Brain pericyte (primary cell): ENCODE measurements around the gene GRK4.
A peak's percentile ranks its signal among the peaks of the same experiment; 100 is the strongest.

Source experiments
- DNase-seq: peaks from one replicate; pipeline ENCODE4 v3.0.0-alpha.2; 2012; ENCODE audit warnings: low read depth, low spot score

The GRK4 gene

GRCh38 chr4:3070709-3071500 lies 107.5 kb downstream of the GRK4 start:
- no peak for DNase-seq

GRCh38 chr4:3071811-3072210 lies 108.4 kb downstream of the GRK4 start:
- DNase-seq = no peak

- no peak for DNase-seq
Observed at GRCh38 chr4:3073158-3074077, 110.0 kb downstream of the GRK4 start.

DNA sequence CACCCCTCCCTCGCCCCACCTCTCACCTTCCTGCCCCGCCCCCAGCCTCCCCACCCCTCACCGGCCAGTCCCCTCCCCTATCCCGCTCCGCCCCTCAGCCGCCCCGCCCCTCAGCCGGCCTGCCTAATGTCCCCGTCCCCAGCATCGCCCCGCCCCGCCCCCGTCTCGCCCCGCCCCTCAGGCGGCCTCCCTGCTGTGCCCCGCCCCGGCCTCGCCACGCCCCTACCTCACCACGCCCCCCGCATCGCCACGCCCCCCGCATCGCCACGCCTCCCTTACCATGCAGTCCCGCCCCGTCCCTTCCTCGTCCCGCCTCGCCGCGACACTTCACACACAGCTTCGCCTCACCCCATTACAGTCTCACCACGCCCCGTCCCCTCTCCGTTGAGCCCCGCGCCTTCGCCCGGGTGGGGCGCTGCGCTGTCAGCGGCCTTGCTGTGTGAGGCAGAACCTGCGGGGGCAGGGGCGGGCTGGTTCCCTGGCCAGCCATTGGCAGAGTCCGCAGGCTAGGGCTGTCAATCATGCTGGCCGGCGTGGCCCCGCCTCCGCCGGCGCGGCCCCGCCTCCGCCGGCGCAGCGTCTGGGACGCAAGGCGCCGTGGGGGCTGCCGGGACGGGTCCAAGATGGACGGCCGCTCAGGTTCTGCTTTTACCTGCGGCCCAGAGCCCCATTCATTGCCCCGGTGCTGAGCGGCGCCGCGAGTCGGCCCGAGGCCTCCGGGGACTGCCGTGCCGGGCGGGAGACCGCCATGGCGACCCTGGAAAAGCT lies 110.9 kb downstream of the GRK4 start, which contains the start of the genes HTT and HTT-AS:
Gene HTT (plus strand): TSS at position 604 of the 768 bp plus-strand sequence. CDS start 145 bp downstream, at position 749.
Gene HTT-AS (minus strand): TSS at position 461 of the 768 bp plus-strand sequence.
- DNase-seq = peak; percentile 91

GRCh38 chr4:3074846-3075651 lies 111.7 kb downstream of the GRK4 start:
- DNase-seq = peak; percentile 15

- DNase-seq = no peak
Observed at GRCh38 chr4:3075652-3075981, 112.2 kb downstream of the GRK4 start.

DNA sequence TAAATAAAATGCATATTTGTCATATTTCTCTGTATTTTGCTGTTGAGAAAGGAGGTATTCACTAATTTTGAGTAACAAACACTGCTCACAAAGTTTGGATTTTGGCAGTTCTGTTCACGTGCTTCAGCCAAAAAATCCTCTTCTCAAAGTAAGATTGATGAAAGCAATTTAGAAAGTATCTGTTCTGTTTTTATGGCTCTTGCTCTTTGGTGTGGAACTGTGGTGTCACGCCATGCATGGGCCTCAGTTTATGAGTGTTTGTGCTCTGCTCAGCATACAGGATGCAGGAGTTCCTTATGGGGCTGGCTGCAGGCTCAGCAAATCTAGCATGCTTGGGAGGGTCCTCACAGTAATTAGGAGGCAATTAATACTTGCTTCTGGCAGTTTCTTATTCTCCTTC lies 114.4 kb downstream of the GRK4 start:
- DNase-seq = no peak

DNA sequence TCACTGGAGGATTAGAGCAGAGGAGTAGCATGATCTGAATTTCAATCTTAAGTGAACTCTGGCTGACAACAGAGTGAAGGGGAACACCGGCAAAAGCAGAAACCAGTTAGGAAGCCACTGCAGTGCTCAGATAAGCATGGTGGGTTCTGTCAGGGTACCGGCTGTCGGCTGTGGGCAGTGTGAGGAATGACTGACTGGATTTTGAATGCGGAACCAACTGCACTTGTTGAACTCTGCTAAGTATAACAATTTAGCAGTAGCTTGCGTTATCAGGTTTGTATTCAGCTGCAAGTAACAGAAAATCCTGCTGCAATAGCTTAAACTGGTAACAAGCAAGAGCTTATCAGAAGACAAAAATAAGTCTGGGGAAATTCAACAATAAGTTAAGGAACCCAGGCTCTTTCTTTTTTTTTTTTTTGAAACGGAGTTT lies 116.3 kb downstream of the GRK4 start:
- DNase-seq = no peak

DNA sequence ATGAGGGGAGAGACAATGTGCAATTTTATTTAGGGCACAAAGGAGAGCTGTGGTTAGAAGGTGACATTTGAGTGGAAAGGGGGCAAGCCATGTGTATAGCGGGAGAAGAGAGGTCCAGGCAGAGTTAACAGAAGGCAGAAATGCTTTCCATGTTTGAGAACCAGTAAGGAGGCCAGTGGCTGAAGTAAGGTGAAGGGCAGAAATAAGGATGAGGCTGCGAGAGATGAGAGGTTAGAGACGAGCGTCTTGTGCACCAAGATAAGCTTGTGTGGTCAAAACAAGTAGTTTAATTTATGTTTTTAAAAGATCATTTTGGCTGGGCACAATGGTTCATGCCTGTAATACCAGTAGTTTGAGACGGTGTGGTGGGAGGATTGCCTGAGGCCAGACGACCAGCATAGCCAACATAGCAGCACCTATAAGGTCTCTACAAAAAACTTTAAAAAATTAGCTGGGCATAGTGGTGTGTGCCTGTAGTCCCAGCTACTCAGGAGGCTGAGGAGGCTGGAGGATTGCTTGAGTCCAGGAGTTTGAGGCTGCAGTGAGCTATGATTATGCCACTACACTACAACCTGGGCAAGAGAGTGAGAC lies 119.6 kb downstream of the GRK4 start:
- no peak for DNase-seq

DNA sequence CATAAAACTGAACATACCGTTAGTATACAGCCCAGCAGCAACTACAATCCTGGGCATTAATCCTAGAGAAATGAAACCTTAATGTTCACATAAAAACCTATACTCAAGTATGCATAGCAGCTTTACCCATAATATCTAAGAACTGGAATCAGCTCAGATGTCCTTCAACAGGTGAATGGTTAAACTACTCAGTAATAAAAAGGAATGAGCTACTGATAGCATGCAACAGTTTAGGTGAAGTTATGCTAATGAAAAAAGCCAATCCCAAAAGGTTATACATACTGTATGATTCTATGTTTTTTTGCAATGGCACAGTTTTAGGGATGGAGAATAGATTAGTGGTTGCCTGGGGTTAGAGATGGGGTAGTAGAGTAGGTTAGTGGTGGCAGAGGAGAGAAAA lies 120.4 kb downstream of the GRK4 start:
- DNase-seq = no peak

DNA sequence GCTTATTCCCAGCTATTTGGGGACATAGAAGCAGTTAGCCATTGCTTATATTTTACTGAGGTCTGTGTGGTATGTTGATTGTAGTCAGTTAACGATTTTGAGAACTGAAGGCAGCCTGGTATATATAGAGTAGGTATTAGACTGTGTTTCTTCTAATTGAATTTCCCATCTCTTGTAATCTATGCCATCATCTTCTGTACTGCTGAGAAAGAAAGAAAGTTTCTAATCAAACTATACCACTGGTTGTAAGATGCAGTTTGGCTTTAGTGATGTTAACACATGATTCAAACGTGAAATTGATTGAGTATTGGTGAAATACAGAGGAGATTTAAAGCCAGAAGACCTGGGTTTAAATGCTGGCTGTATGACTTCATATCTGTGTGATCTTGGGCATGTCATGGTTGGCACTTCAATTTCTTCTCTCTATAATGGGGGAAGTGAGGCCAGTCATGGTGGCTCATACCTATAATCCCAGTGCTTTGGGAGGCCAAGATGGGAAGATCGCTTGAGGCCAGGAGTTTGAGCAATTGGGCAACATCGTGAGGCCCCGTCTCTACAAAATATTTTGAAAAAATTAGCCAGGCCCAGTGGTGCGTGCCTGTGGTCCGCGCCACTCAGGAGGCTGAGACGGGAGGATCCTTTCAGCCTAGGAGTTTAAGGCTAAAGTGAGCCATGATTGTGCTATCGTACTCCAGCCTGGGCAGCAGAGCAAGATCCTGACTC lies 122.7 kb downstream of the GRK4 start:
- no peak for DNase-seq

DNA sequence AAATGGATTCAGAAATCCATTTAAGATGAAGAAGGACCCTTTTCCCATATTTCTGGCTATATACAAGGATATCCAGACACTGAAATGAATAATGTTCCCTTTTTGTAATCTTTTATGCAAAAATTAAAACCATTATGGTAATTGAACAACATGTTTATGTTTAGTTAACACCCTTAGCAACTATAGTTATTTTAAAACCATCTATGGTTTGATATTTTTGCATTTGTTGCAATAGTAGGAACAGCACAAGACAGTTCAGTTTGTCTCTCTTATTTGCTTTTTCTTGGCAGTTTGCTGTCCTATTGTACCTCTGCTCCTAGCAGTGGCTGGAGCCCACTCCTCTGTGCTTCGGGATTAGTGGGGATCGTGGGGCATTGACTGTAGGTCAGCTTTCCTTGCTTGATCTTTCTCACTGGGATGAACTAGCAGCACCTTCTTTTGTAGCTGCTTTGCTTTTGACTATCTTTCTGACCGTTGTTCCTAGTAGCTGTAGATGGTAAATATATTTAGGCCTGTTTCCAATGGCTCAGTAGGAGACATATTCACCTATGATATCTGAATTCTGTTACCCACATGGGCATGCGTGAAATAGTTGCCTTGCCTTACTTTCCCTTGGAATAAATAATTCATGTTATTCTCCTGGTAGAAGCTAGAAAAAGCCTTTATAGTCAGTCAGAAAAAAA lies 123.9 kb downstream of the GRK4 start:
- no peak for DNase-seq
